Right renal cortex interstitium (tissue), 3 donors: ENCODE measurements around the gene DHCR24. TPM values are rescaled to one million over a fixed set of nuclear protein-coding genes. Genes with fewer than 3 reads are reported as not detected.
"Not testable (repeated sequence)": the region's sequence is repeated elsewhere in the genome, so short reads cannot be mapped to it uniquely, and the experiment has no call there.

ENCODE experiments used
- DNase-seq, 3 donors: peaks; one replicate each; pipeline ENCODE4 v3.0.0-alpha.2; 2013; ENCODE audit warnings: low read depth in 3 of 3, low spot score in 2 of 3
- polyA plus RNA-seq, 3 donors: library from polyadenylated mRNA; unstranded; fragments of 120-200 nt; gene quantifications; one replicate each; pipeline ENCODE4 v1.2.1, GENCODE V29; 2013; ENCODE audit not compliant: insufficient read length in 3 of 3

Gene DHCR24
- polyA plus RNA-seq: 10 to 100 TPM; 73.8 to 99.7 (median 80.2) TPM

GRCh38 chr1:54886724-54887664 lies at the start of gene DHCR24:
Gene DHCR24 (minus strand): TSS chr1:54887195. CDS start chr1:54887119, 76 bp downstream.
- peak in 2 of 3 donors; percentile 58 to 64 for DNase-seq

GRCh38 chr1:54936791-54937190 lies 49.8 kb upstream of the DHCR24 start:
- no peak for DNase-seq

GRCh38 chr1:54934869-54935268 lies 47.9 kb upstream of the DHCR24 start:
- no peak for DNase-seq

- not testable (repeated sequence) for DNase-seq
Observed at GRCh38 chr1:54934081-54934480, 47.1 kb upstream of the DHCR24 start.

GRCh38 chr1:54931275-54931840 lies 44.4 kb upstream of the DHCR24 start:
- DNase-seq: no peak

- no peak for DNase-seq
Observed at GRCh38 chr1:54929700-54930099, 42.7 kb upstream of the DHCR24 start.

- no peak for DNase-seq
Observed at GRCh38 chr1:54928327-54928726, 41.3 kb upstream of the DHCR24 start.

- DNase-seq: no peak
Observed at GRCh38 chr1:54927472-54928240, 40.7 kb upstream of the DHCR24 start.

GRCh38 chr1:54926970-54927369 lies 40.0 kb upstream of the DHCR24 start:
- DNase-seq: no peak

- DNase-seq: no peak
Observed at GRCh38 chr1:54922921-54923421, 36.0 kb upstream of the DHCR24 start.

GRCh38 chr1:54922040-54922761 lies 35.2 kb upstream of the DHCR24 start:
- DNase-seq: no peak

- no peak for DNase-seq
Observed at GRCh38 chr1:54919367-54920359, 32.7 kb upstream of the DHCR24 start.

- not testable (repeated sequence) for DNase-seq
Observed at GRCh38 chr1:54911076-54911475, 24.1 kb upstream of the DHCR24 start.

GRCh38 chr1:54906586-54906985 lies 19.6 kb upstream of the DHCR24 start:
- no peak for DNase-seq

- DNase-seq: no peak
Observed at GRCh38 chr1:54904476-54905048, 17.6 kb upstream of the DHCR24 start.

- no peak for DNase-seq
Observed at GRCh38 chr1:54894271-54894670, 7.3 kb upstream of the DHCR24 start.

GRCh38 chr1:54892586-54892985 lies 5.6 kb upstream of the DHCR24 start:
- no peak for DNase-seq

- no peak for DNase-seq
Observed at GRCh38 chr1:54889132-54889725, 2.2 kb upstream of the DHCR24 start.
